Adrenal gland (tissue), 12 donors: ENCODE measurements around the gene SEMA4F. TPM values are rescaled to one million over a fixed set of nuclear protein-coding genes. Genes with fewer than 3 reads are reported as not detected.

ENCODE experiments used
- DNase-seq, 7 donors: peaks; one replicate each; pipeline ENCODE4 v3.0.0-alpha.2; 2019 to 2020
- H3K27ac ChIP-seq, 5 donors: fragments of 200-600 bp; sonication (generic) in 4 of 5; 1 replicate in 3 of 5; 2 replicates in 2 of 5; pipeline versions ENCODE4 v1.5.1 to v1.8.0; 2016 to 2020; ENCODE audit warnings: mild to moderate bottlenecking in 1 of 5
- H3K27me3 ChIP-seq: fragments of 200-600 bp; 2 replicates; pipeline ENCODE4 v1.8.0; 2021
- H3K36me3 ChIP-seq, 2 donors: fragments of 200-600 bp; replicated peaks in 1 of 2; 1 replicate in 1 of 2; 2 replicates in 1 of 2; pipeline versions ENCODE4 v1.5.1 to v1.8.0; 2018 to 2022
- H3K4me1 ChIP-seq, 2 donors: fragments of 200-600 bp; replicated peaks in 1 of 2; 1 replicate in 1 of 2; 2 replicates in 1 of 2; pipeline versions ENCODE4 v1.5.1 to v1.8.0; 2018 to 2021
- H3K4me3 ChIP-seq, 4 donors: fragments of 200-600 bp; sonication (generic) in 3 of 4; one replicate each; pipeline ENCODE4 v1.5.1; 2016 to 2018
- H3K9me3 ChIP-seq, 3 donors: fragments of 200-600 bp; sonication (generic) in 1 of 3; replicated peaks in 1 of 3; 1 replicate in 2 of 3; 2 replicates in 1 of 3; pipeline versions ENCODE4 v1.5.1 to v1.8.0; 2016 to 2021
- POLR2A ChIP-seq, 2 donors: fragments of 450-650 bp; IDR thresholded peaks; one replicate each; pipeline ENCODE4 v1.6.1; 2017; ENCODE audit warnings: antibody characterized with exemption in 2 of 2, mild to moderate bottlenecking in 2 of 2, moderate library complexity in 1 of 2
- WGBS, 4 donors: extraction: QIAGEN DNeasy Blood & Tissue Kit in 2 of 4; methylation state at CpG; one replicate each; pipeline versions ENCODE4 v1.1.5 to v1.1.7; 2013 to 2017; 5-methylcytosine and 5-hydroxymethylcytosine counted together
- intact Hi-C, 2 donors: fragments of 100-400 bp; cut with DNase I; formaldehyde crosslinking; loops; one replicate each; pipeline versions ENCODE4 v1.14.1 to v1.15.0; 2022 to 2023
- polyA plus RNA-seq, 3 donors: library from polyadenylated mRNA; stranded (reverse); fragments of 200-250 nt in 2 of 3; fragments of 350-450 nt in 1 of 3; fragmentation: Illumina TruSeq in 1 of 3; extraction: RNeasy Lipid Tissue Mini Kit (QIAGEN cat#74804) in 1 of 3; gene quantifications; one replicate each; pipeline ENCODE4 v1.2.3, GENCODE V29; 2013 to 2014
- total RNA-seq, 9 donors: library from RNA; depleted of rRNA in 4 of 9; stranded (reverse); fragments of >200 nt in 4 of 9; fragments of 120-200 nt in 1 of 9; fragmentation: NEBNext Ultra II Directional in 1 of 9; extraction: Animal tissue kit (Norgen Biotek cat#: 25700) in 1 of 9; gene quantifications; one replicate each; pipeline versions ENCODE4 v1.1.0 to v1.2.4, GENCODE V29; 2013 to 2023
- TF ChIP-seq, protein P1 (sequence below), 6 experiments: fragments of 450-650 bp in 4 of 6; fragments of 200-600 bp in 2 of 6; sonication (generic) in 1 of 6; IDR thresholded peaks; 1 replicate in 5 of 6; 2 replicates in 1 of 6; pipeline versions ENCODE4 v1.5.1 to v1.8.0; 2016 to 2021; ENCODE audit warnings: antibody characterized with exemption in 6 of 6, mild to moderate bottlenecking in 2 of 6, moderate library complexity in 1 of 6
- donor health status: healthy with polysubstance abuse.
- donor health status: Bipolar disorder and iron deficiency.
- donor health status: DM: yes; HTN: yes; CAD: no.
- donor health status: DM: no; HTN: no; CAD: no.
- donor health status: DM: no; HTN: no; CAD: no.
- donor health status: DM: yes; HTN: yes; CAD: no.

The SEMA4F gene
- total and polyA plus RNA-seq, 12 donors: 1.9 to 11.3 (median 3.9) TPM

DNA sequence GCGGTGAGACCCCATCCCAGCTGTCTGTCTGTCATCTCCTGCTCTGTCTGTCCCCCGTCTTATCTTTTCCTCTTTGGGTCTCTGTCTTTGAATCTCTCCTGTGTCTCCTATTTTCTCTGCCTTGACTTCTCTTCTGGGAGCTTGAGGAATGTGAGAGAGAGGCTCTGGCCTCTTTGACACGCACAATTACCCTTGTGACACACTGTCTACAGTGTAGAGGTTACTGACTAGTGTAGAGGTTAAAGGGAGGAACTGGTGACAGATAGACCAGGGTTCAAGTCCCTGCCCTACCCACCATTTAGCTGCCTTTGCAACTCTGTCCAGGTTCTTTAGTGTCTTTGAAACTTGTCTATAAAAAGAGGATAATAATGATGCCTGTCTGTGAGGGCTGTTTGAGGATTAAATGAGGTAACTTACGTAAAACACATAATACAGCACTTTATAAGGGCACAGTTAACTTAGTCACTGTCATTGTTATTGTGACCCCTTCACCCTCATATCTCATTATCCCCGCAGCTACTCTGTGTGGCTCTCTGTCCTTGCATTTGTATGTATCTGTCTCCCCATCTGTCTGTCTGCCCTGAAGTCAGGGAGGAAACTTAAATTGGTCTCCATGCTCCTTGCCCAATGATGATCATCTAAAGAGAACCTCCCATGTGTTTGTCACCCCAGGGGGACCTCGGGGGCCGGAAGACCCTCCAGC, 19.9 kb downstream of the SEMA4F start:
- H3K4me3 ChIP-seq: no peak overlapping the region
- WGBS, 4 donors: 72 to 86% (median 74%) methylated on average over 5 to 7 of the region's 7 CpGs
- no peak overlapping the region for H3K27ac ChIP-seq
- no peaks in the 10 kb centered on the region for H3K27me3 ChIP-seq
- TF ChIP-seq POLR2A (IDR thresholded peaks at IDR 0.05): no peak
- TF ChIP-seq, protein P1, sequence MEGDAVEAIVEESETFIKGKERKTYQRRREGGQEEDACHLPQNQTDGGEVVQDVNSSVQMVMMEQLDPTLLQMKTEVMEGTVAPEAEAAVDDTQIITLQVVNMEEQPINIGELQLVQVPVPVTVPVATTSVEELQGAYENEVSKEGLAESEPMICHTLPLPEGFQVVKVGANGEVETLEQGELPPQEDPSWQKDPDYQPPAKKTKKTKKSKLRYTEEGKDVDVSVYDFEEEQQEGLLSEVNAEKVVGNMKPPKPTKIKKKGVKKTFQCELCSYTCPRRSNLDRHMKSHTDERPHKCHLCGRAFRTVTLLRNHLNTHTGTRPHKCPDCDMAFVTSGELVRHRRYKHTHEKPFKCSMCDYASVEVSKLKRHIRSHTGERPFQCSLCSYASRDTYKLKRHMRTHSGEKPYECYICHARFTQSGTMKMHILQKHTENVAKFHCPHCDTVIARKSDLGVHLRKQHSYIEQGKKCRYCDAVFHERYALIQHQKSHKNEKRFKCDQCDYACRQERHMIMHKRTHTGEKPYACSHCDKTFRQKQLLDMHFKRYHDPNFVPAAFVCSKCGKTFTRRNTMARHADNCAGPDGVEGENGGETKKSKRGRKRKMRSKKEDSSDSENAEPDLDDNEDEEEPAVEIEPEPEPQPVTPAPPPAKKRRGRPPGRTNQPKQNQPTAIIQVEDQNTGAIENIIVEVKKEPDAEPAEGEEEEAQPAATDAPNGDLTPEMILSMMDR (IDR thresholded peaks at IDR 0.05): no peak
- intact Hi-C loops: no loop called here
- H3K36me3 ChIP-seq: no peaks in the 10 kb centered on the region
- H3K9me3 ChIP-seq: no peaks in the 10 kb centered on the region
- DNase-seq: no peak
- H3K4me1 ChIP-seq: no peaks in the 10 kb centered on the region

DNA sequence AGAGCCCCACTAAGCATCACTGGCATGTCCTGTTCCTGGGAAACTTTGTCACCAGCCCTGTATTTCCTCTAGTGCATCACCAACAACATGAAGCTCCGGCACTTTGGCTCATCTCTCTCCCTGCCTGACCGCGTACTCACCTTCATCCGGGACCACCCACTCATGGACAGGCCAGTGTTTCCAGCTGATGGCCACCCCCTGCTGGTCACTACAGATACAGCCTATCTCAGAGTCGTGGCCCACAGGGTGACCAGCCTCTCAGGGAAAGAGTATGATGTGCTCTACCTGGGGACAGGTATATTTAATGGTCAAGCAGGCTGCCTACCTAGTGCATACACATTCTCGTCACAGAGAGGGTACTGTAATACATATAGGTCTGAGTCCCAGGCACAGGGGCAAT, 21.0 kb downstream of the SEMA4F start:
- TF ChIP-seq, protein P1 (IDR thresholded peaks at IDR 0.05): no peak
- TF ChIP-seq POLR2A (IDR thresholded peaks at IDR 0.05): no peak
- Histone ChIP-seq H3K4me1 (no peaks in the 10 kb centered on the region), H3K27me3 (no peaks in the 10 kb centered on the region), H3K9me3 (no peaks in the 10 kb centered on the region), H3K4me3 (no peak overlapping the region), H3K27ac (no peak overlapping the region), H3K36me3 (no peaks in the 10 kb centered on the region)
- 88 to 92% (median 91%) methylated on average over 5 to 6 of the region's 6 CpGs for WGBS, 4 donors
- intact Hi-C loops: no loop called here
- DNase-seq: no peak

DNA sequence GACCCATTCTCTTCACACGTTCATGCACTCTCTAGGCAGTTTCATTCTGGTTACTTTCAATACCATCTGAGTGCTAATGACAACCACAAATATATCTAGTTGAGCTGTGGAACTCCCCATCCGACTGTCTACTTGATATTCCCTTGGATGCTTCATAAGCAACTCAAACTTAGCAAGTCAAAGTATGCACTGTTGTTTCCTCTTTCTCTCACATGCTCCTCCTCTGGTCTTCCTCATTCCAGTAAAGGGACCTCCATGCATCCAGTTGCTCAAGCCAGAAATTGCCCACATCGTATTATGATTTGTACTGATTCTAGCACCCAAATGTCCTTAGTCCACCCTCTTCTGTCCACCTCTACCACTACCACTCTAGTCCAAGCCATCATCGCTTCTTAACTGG, 22.3 kb downstream of the SEMA4F start:
- TF ChIP-seq POLR2A (IDR thresholded peaks at IDR 0.05): no peak
- TF ChIP-seq, protein P1 (IDR thresholded peaks at IDR 0.05): no peak

DNA sequence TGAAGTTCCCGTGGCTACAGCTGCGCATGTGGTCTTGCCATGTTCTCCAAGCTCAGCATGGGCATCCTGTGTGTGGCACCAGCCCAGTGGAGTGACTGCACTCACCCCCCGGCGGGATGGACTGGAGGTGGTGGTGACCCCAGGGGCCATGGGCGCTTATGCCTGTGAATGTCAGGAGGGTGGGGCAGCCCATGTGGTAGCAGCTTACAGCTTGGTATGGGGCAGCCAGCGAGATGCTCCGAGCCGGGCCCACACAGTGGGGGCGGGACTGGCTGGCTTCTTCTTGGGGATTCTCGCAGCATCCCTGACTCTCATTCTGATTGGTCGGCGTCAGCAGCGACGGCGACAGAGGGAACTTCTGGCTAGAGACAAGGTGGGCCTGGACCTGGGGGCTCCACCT, 25.6 kb downstream of the SEMA4F start:
- H3K9me3 ChIP-seq: no peaks in the 10 kb centered on the region
- 95 to 98% (median 97%) methylated on average over 4 to 15 of the region's 15 CpGs for WGBS, 4 donors
- H3K36me3 ChIP-seq: no peaks in the 10 kb centered on the region
- intact Hi-C loops: no loop called here
- H3K4me1 ChIP-seq: no peaks in the 10 kb centered on the region
- no peak overlapping the region for H3K27ac ChIP-seq
- no peak overlapping the region for H3K4me3 ChIP-seq
- no peak for DNase-seq
- TF ChIP-seq POLR2A (IDR thresholded peaks at IDR 0.05): no peak
- TF ChIP-seq, protein P1 (IDR thresholded peaks at IDR 0.05): no peak
- no peaks in the 10 kb centered on the region for H3K27me3 ChIP-seq

More for the DNA sequence above, 22.3 kb downstream of the SEMA4F start:
- Histone ChIP-seq H3K4me3 (no peak overlapping the region), H3K27ac (no peak overlapping the region), H3K27me3 (no peaks in the 10 kb centered on the region), H3K9me3 (no peaks in the 10 kb centered on the region), H3K36me3 (no peaks in the 10 kb centered on the region), H3K4me1 (no peaks in the 10 kb centered on the region)
- DNase-seq: no peak
- intact Hi-C loops: no loop called here
- WGBS, 4 donors: 89 to 93% (median 91%) methylated on average over 4 of the region's 4 CpGs
